Glutamatergic neuron (in vitro differentiated cells): ENCODE data around the gene SPX. TPM values are rescaled to one million over a fixed set of nuclear protein-coding genes. Genes with fewer than 3 reads are reported as not detected.

Source experiments
- DNase-seq: peaks from one replicate; pipeline ENCODE4 v3.0.0; 2022
- H3K27ac Mint-ChIP-seq: one replicate; pipeline ENCODE4 v1.8.0; 2020; ENCODE audit warnings: mild to moderate bottlenecking, mixed read lengths, inconsistent platforms; ENCODE audit not compliant: unreplicated experiment
- H3K27me3 Mint-ChIP-seq: one replicate; pipeline ENCODE4 v1.8.0; 2020; ENCODE audit warnings: mild to moderate bottlenecking, moderate library complexity, mixed read lengths, inconsistent platforms; ENCODE audit not compliant: unreplicated experiment
- H3K36me3 Mint-ChIP-seq: one replicate; pipeline ENCODE4 v1.8.0; 2020; ENCODE audit warnings: mild to moderate bottlenecking, mixed read lengths, inconsistent platforms; ENCODE audit not compliant: unreplicated experiment
- H3K4me1 Mint-ChIP-seq: one replicate; pipeline ENCODE4 v1.8.0; 2020; ENCODE audit warnings: mild to moderate bottlenecking, low read depth, mixed read lengths, inconsistent platforms; ENCODE audit not compliant: unreplicated experiment
- H3K4me3 Mint-ChIP-seq: one replicate; pipeline ENCODE4 v1.8.0; 2020; ENCODE audit warnings: mild to moderate bottlenecking, mixed read lengths, inconsistent platforms; ENCODE audit not compliant: unreplicated experiment
- H3K9me3 Mint-ChIP-seq: one replicate; pipeline ENCODE4 v1.8.0; 2020; ENCODE audit warnings: mild to moderate bottlenecking, moderate library complexity, mixed read lengths, inconsistent platforms; ENCODE audit not compliant: unreplicated experiment
- long read RNA-seq: library from polyadenylated mRNA; unstranded; transcript quantifications from one replicate; pipeline ENCODE4 v2.0.0, GENCODE V29; 2020; ENCODE audit not compliant: unreplicated experiment
- total RNA-seq: library from RNA; stranded (reverse); fragmentation: NEBNext Ultra II Directional; extraction: Animal tissue kit (Norgen Biotek cat#: 25700); gene quantifications from one replicate; pipeline ENCODE4 v1.2.1, GENCODE V29; 2021; ENCODE audit not compliant: unreplicated experiment
- TF ChIP-seq, protein P1 (sequence below): fragments of 200-600 bp; sonication (generic); IDR thresholded peaks from one replicate; pipeline ENCODE4 v1.5.0; 2021; ENCODE audit not compliant: partially characterized antibody, unreplicated experiment

Gene SPX, protein sequence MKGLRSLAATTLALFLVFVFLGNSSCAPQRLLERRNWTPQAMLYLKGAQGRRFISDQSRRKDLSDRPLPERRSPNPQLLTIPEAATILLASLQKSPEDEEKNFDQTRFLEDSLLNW
- not detected for total RNA-seq
- long read RNA-seq = 0 reads

DNA sequence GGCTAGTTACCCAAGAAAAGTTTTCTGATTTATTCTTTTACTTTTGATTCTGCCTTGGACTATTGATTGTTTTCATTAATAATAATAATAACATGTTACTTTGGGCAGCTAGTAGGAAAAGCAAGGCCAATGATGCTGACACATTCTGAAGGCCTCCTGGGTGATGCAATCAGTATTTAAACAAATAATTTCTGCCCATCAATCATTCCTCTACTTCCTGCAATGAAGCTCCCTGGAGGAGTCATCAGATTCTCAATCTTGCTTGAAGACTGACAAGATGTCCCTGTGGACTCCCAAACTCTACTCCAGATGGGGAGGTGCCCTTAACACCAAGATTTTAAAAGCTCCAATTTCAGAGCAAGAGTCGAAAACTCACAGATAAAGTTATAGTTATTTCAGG, at the start of gene SPX:
Gene SPX, plus strand, starts transcription at position 244 of the 400 bp plus-strand sequence. CDS start 177 bp downstream, outside the sequence.
- Mint-ChIP-seq H3K27ac (no peak within 1 kb of the TSS), H3K27me3 (peaks cover 2% of the 10 kb centered on the region), H3K4me3 (peak within 1 kb of the TSS; percentile 82), H3K36me3 (peaks cover 9% of the 10 kb centered on the region), H3K9me3 (no peaks in the 10 kb centered on the region), H3K4me1 (no peaks in the 10 kb centered on the region)
- TF ChIP-seq, protein P1, sequence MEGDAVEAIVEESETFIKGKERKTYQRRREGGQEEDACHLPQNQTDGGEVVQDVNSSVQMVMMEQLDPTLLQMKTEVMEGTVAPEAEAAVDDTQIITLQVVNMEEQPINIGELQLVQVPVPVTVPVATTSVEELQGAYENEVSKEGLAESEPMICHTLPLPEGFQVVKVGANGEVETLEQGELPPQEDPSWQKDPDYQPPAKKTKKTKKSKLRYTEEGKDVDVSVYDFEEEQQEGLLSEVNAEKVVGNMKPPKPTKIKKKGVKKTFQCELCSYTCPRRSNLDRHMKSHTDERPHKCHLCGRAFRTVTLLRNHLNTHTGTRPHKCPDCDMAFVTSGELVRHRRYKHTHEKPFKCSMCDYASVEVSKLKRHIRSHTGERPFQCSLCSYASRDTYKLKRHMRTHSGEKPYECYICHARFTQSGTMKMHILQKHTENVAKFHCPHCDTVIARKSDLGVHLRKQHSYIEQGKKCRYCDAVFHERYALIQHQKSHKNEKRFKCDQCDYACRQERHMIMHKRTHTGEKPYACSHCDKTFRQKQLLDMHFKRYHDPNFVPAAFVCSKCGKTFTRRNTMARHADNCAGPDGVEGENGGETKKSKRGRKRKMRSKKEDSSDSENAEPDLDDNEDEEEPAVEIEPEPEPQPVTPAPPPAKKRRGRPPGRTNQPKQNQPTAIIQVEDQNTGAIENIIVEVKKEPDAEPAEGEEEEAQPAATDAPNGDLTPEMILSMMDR = no peak
- DNase-seq = no peak

DNA sequence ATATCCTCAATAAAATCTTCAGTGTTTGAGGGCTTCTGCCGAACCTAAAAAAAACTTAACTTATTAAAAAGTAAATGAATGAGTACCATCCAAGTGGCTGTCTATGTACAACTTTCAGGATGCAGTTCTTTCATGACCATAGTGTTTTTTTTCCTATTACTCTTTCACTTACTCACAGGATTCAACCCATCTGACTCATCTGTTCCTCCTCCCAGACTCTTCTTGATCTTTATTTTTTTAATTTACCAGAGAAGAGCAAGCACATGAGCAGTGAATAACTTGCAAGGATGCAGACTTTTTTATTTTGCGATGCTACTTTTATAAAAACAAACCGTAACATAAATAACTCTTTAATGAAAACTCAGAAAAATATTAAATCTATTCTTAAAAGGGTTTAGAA, 49.1 kb upstream of the SPX start:
- no peaks in the 10 kb centered on the region for H3K36me3 Mint-ChIP-seq
- no peaks in the 10 kb centered on the region for H3K4me1 Mint-ChIP-seq
- H3K27ac Mint-ChIP-seq = no peak overlapping the region
- no peaks in the 10 kb centered on the region for H3K27me3 Mint-ChIP-seq
- no peak overlapping the region for H3K4me3 Mint-ChIP-seq
- no peak for DNase-seq
- no peaks in the 10 kb centered on the region for H3K9me3 Mint-ChIP-seq
- TF ChIP-seq, protein P1 = no peak

DNA sequence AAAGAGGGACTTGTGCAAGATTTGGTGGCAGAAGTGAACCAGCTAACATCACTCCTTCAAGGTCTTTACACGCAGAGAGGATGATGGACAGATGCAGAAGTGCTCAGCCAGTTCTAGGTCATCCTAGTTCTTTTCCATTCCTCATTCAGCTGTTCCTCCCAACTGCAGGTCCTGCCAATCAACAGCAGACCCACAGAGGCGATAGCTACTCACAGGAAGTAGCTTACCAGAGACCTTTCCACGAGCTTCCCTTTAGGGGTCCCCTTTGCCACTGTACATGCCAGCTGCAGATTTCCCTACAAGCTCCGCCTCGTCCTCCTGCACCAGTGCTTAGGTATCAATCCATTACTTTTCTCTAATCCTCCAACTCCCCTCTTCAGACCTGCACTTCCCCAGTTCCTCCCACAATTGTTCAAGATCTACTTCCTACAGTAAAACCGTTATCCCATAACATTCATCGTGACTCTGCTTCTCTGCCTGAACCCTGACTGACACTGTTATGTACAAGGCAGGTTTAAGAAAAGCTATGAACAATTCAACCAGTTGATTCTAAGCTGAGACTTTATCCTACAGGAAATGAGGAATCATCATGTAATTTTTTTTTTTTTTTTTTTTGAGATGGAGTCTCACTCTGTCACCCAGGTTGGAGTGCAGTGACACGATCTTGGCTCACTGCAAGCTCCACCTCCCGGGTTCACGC, 47.2 kb upstream of the SPX start:
- no peak for DNase-seq
- no peaks in the 10 kb centered on the region for H3K36me3 Mint-ChIP-seq
- H3K27me3 Mint-ChIP-seq = no peaks in the 10 kb centered on the region
- TF ChIP-seq, protein P1 = no peak
- no peak overlapping the region for H3K27ac Mint-ChIP-seq
- no peak overlapping the region for H3K4me3 Mint-ChIP-seq
- H3K9me3 Mint-ChIP-seq = no peaks in the 10 kb centered on the region
- H3K4me1 Mint-ChIP-seq = no peaks in the 10 kb centered on the region

DNA sequence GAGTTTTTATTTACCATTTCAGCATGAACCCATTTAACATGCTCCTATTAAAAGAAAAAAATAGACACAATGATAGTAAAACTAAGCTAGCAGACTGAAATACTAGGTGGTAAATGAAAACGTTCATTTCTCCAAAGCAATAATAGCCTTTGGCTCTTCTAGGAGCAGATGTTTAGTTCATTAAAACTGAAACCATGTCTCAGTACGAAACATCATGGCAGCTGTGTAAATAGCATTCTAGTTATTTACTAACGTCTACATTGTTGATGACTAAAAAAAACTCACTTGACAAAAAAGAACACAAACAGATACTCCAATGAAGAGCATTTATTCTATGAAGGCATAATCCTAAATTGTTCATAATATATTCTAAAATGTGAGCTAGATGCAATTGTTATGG, 42.6 kb upstream of the SPX start:
- no peaks in the 10 kb centered on the region for H3K9me3 Mint-ChIP-seq
- no peaks in the 10 kb centered on the region for H3K4me1 Mint-ChIP-seq
- peaks cover 2% of the 10 kb centered on the region for H3K27me3 Mint-ChIP-seq
- TF ChIP-seq, protein P1 = no peak
- H3K36me3 Mint-ChIP-seq = no peaks in the 10 kb centered on the region
- no peak overlapping the region for H3K4me3 Mint-ChIP-seq
- DNase-seq = no peak
- no peak overlapping the region for H3K27ac Mint-ChIP-seq

DNA sequence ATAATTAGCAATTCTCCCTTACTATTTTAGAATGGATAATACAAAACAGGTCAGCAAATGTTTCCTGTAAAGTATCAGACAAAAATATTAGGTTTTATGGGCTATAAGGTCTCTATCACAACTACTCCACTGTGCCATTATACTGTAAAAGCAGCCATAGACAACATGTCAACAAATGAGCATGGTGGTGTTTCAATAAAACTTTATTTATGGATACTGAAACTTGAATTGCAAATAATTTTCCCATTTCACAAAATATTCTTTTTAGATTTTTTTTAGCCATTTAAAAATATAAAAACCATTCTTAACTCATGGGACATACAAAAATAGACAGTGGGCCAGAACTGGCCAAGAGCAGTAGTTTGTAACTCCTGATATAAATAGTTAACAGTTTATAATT, 40.1 kb upstream of the SPX start:
- TF ChIP-seq, protein P1 = no peak
- Mint-ChIP-seq H3K4me3 (no peak overlapping the region), H3K4me1 (no peaks in the 10 kb centered on the region), H3K27ac (no peak overlapping the region), H3K9me3 (no peaks in the 10 kb centered on the region), H3K27me3 (peaks cover 2% of the 10 kb centered on the region), H3K36me3 (no peaks in the 10 kb centered on the region)
- DNase-seq = no peak
